ENCODE measurements around the gene HTR1D.
A peak's percentile ranks its signal among the peaks of the same experiment; 100 is the strongest.

The HTR1D gene

GRCh38 chr1:23184212-23184934 is 32.9 kb downstream of the HTR1D start:
- peak; percentile 35 for DNase-seq

- DNase-seq = no peak
Observed at GRCh38 chr1:23179862-23180261, 37.4 kb downstream of the HTR1D start.

- no peak for DNase-seq
Observed at GRCh38 chr1:23178950-23179349, 38.4 kb downstream of the HTR1D start.

- no peak for DNase-seq
Observed at GRCh38 chr1:23178414-23178813, 38.9 kb downstream of the HTR1D start.

- DNase-seq = peak; percentile 72
Observed at GRCh38 chr1:23177438-23178380, 39.6 kb downstream of the HTR1D start.

GRCh38 chr1:23177031-23177430 is 40.3 kb downstream of the HTR1D start:
- no peak for DNase-seq

- DNase-seq = no peak
Observed at GRCh38 chr1:23174426-23175110, 42.7 kb downstream of the HTR1D start.

GRCh38 chr1:23171181-23171755 is 46.0 kb downstream of the HTR1D start:
- DNase-seq = no peak

GRCh38 chr1:23169727-23170335 is 47.5 kb downstream of the HTR1D start:
- DNase-seq = peak; percentile 31

GRCh38 chr1:23169195-23169575 is 48.1 kb downstream of the HTR1D start:
- DNase-seq = no peak

- DNase-seq = peak; percentile 86
Observed at GRCh38 chr1:23168445-23169194, 48.7 kb downstream of the HTR1D start, which contains the start of gene LUZP1. TSS of gene LUZP1 (minus strand) at chr1:23168856.

- DNase-seq = peak; percentile 53
Observed at GRCh38 chr1:23168079-23168444, 49.2 kb downstream of the HTR1D start.

- peak; percentile 56 for DNase-seq
Observed at GRCh38 chr1:23167353-23168078, 49.8 kb downstream of the HTR1D start.

GRCh38 chr1:23166854-23167253 is 50.4 kb downstream of the HTR1D start:
- no peak for DNase-seq

- no peak for DNase-seq
Observed at GRCh38 chr1:23163395-23163794, 53.9 kb downstream of the HTR1D start.

- DNase-seq = no peak
Observed at GRCh38 chr1:23159963-23160877, 57.1 kb downstream of the HTR1D start.

- DNase-seq = no peak
Observed at GRCh38 chr1:23156940-23157339, 60.4 kb downstream of the HTR1D start.

GRCh38 chr1:23152966-23153684 is 64.2 kb downstream of the HTR1D start:
- no peak for DNase-seq

- DNase-seq = no peak
Observed at GRCh38 chr1:23150742-23151141, 66.6 kb downstream of the HTR1D start.

Measured in stimulated activated CD4-positive, alpha-beta T cell treated with anti-CD3 and anti-CD28 coated beads, Interleukin-15, amount 100 ng/mL, for 24 hours (primary cell).